ENCODE results near the gene PAGR1. TPM values are rescaled to one million over a fixed set of nuclear protein-coding genes. Genes with fewer than 3 reads are reported as not detected.
"Not testable (repeated sequence)": the region's sequence is repeated elsewhere in the genome, so short reads cannot be mapped to it uniquely, and the experiment has no call there.

The PAGR1 gene
- total RNA-seq (2014; rRNA removed; shearing (Covaris generic)) = 19.8 and 21.1 TPM in 2 replicates
- polyA plus RNA-seq (2015; cell fraction: cytosol; rRNA removed) = 27.7 and 35.4 TPM in 2 replicates
- polyA plus RNA-seq (2015; cell fraction: nucleus; rRNA removed) = 7.1 and 10.0 TPM in 2 replicates

GRCh38 chr16:29815793-29816693, at the start of gene PAGR1:
PAGR1 (plus strand) TSS chr16:29816152; CDS start chr16:29816526, 374 bp downstream.
- peak; percentile 98 for DNase-seq (ENCODE audit: low read depth, low spot score)
- in situ Hi-C loops (cut with HindIII; ENCODE audit: low pct_unique_long_range_greater_than_20kb, low sequenced_read_pairs) = no loop called here

- in situ Hi-C loops (cut with HindIII; ENCODE audit: low pct_unique_long_range_greater_than_20kb, low sequenced_read_pairs) = no loop called here
- DNase-seq (ENCODE audit: low read depth, low spot score) = no peak
Observed at GRCh38 chr16:29766571-29766970, 49.4 kb upstream of the PAGR1 start.

GRCh38 chr16:29767062-29767461, 48.9 kb upstream of the PAGR1 start:
- no peak for DNase-seq (ENCODE audit: low read depth, low spot score)
- in situ Hi-C loops (cut with HindIII; ENCODE audit: low pct_unique_long_range_greater_than_20kb, low sequenced_read_pairs) = no loop called here

- no peak for DNase-seq (ENCODE audit: low read depth, low spot score)
- in situ Hi-C loops (cut with HindIII; ENCODE audit: low pct_unique_long_range_greater_than_20kb, low sequenced_read_pairs) = no loop called here
Observed at GRCh38 chr16:29769507-29769906, 46.4 kb upstream of the PAGR1 start.

GRCh38 chr16:29770250-29770929, 45.6 kb upstream of the PAGR1 start:
- DNase-seq (ENCODE audit: low read depth, low spot score) = no peak
- in situ Hi-C loops (cut with HindIII; ENCODE audit: low pct_unique_long_range_greater_than_20kb, low sequenced_read_pairs) = no loop called here

- in situ Hi-C loops (cut with HindIII; ENCODE audit: low pct_unique_long_range_greater_than_20kb, low sequenced_read_pairs); DNase-seq (ENCODE audit: low read depth, low spot score): not testable (repeated sequence)
Observed at GRCh38 chr16:29772330-29772729, 43.6 kb upstream of the PAGR1 start.

GRCh38 chr16:29774730-29775129, 41.2 kb upstream of the PAGR1 start:
- in situ Hi-C loops (cut with HindIII; ENCODE audit: low pct_unique_long_range_greater_than_20kb, low sequenced_read_pairs) = no loop called here
- DNase-seq (ENCODE audit: low read depth, low spot score) = no peak

GRCh38 chr16:29775742-29776408, 40.1 kb upstream of the PAGR1 start:
- in situ Hi-C loops (cut with HindIII; ENCODE audit: low pct_unique_long_range_greater_than_20kb, low sequenced_read_pairs) = no loop called here
- no peak for DNase-seq (ENCODE audit: low read depth, low spot score)

- in situ Hi-C loops (cut with HindIII; ENCODE audit: low pct_unique_long_range_greater_than_20kb, low sequenced_read_pairs) = no loop called here
Observed at GRCh38 chr16:29777576-29778350, 38.2 kb upstream of the PAGR1 start, which contains the start of gene ZG16. ZG16 (plus strand) TSS chr16:29778256; CDS start chr16:29779267, 1,011 bp downstream.

GRCh38 chr16:29779474-29779873, 36.5 kb upstream of the PAGR1 start:
- no peak for DNase-seq (ENCODE audit: low read depth, low spot score)
- in situ Hi-C loops (cut with HindIII; ENCODE audit: low pct_unique_long_range_greater_than_20kb, low sequenced_read_pairs) = no loop called here

More at GRCh38 chr16:29777576-29778350, 38.2 kb upstream of the PAGR1 start, which contains the start of gene ZG16:
- DNase-seq (ENCODE audit: low read depth, low spot score) = no peak

GRCh38 chr16:29783094-29783953, 32.6 kb upstream of the PAGR1 start:
- in situ Hi-C loops (cut with HindIII; ENCODE audit: low pct_unique_long_range_greater_than_20kb, low sequenced_read_pairs); DNase-seq (ENCODE audit: low read depth, low spot score): not testable (repeated sequence)

GRCh38 chr16:29784157-29784556, 31.8 kb upstream of the PAGR1 start:
- no peak for DNase-seq (ENCODE audit: low read depth, low spot score)
- in situ Hi-C loops (cut with HindIII; ENCODE audit: low pct_unique_long_range_greater_than_20kb, low sequenced_read_pairs) = no loop called here

GRCh38 chr16:29784901-29785500, 31.0 kb upstream of the PAGR1 start:
- DNase-seq (ENCODE audit: low read depth, low spot score) = no peak
- in situ Hi-C loops (cut with HindIII; ENCODE audit: low pct_unique_long_range_greater_than_20kb, low sequenced_read_pairs) = no loop called here

GRCh38 chr16:29787155-29787554, 28.8 kb upstream of the PAGR1 start:
- in situ Hi-C loops (cut with HindIII; ENCODE audit: low pct_unique_long_range_greater_than_20kb, low sequenced_read_pairs); DNase-seq (ENCODE audit: low read depth, low spot score): not testable (repeated sequence)

GRCh38 chr16:29789775-29790182, 26.2 kb upstream of the PAGR1 start:
- in situ Hi-C loops (cut with HindIII; ENCODE audit: low pct_unique_long_range_greater_than_20kb, low sequenced_read_pairs) = no loop called here

More at GRCh38 chr16:29789775-29790182, 26.2 kb upstream of the PAGR1 start:
- DNase-seq (ENCODE audit: low read depth, low spot score) = peak; percentile 10

Data from SK-MEL-5 (cell line).